GM18499 (cell line): ENCODE results near the gene NBPF1.
"Not testable (repeated sequence)": the region's sequence is repeated elsewhere in the genome, so short reads cannot be mapped to it uniquely, and the experiment has no call there.

ENCODE experiments used
- ATAC-seq: cut with Tn5 transposase; IDR thresholded peaks from one replicate; pipeline ENCODE4 v1.9.1; 2021; ENCODE audit warnings: moderate number of reproducible peaks; ENCODE audit not compliant: insufficient read depth, unreplicated experiment

NBPF1 gene

DNA sequence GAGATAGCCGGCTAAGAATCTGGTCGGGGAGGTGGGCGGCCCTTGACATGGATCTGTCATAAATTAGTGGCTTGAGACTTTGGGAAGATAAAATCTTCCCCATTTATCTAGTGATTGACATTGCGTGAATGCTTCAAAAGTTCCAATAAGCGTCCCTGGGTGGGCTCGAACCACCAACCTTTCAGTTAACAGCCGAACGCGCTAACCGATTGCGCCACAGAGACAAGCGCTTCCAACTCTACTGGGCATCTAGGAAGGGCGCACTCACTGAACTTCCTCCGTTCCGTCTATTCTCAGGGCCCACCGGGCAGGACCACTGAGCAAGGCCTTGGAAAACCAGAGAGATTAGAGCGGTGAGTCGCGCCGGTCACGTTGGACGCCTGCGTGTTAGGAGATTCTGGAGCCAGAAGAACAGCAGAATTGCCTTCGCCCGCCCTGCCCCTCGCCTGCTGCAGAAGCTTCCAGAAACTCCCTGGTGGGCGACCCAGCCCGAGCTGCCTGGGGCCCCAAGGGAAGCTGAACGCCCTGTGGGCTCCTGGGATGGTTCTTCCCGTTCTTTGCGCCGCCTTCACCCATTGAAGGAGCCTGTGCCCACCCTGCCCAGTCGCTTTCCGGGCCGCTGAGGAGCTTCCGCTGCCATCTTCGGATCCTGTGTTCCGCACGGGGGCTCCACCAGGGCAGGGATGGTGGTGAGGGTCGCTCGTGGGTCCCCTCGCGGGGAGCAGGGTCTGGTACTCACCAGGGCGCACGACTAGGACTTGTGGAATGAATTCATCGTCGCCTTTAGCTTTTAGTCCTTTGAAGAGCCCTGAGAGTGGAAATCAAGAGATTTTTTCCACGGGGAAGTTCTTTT lies 92.7 kb downstream of the NBPF1 start:
- ATAC-seq = not testable (repeated sequence)

- ATAC-seq = not testable (repeated sequence)
Measured at GRCh38 chr1:16519255-16519951, 94.0 kb downstream of the NBPF1 start.

DNA sequence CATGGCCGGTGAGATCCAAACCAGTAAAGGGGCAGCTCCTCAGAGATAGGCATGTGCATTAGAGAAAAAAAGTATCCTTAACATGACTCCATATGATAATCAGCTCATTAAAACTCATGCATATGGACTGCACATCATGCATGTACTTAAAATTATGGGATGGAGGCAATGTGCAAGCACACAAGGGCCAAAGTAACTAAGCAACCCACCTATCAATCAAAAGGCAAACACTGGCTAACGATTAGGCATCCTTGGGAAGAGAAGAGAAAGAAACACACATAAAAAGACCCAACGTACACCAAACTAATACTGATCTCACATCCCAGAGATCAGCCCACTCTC lies 94.5 kb downstream of the NBPF1 start:
- ATAC-seq = not testable (repeated sequence)

- not testable (repeated sequence) for ATAC-seq
Measured at GRCh38 chr1:16516694-16517410, 96.5 kb downstream of the NBPF1 start.

GRCh38 chr1:16514107-16515055 lies 99.0 kb downstream of the NBPF1 start, which contains the start of gene RNU1-1:
Gene RNU1-1, minus strand, starts transcription at chr1:16514285.
- ATAC-seq = not testable (repeated sequence)

DNA sequence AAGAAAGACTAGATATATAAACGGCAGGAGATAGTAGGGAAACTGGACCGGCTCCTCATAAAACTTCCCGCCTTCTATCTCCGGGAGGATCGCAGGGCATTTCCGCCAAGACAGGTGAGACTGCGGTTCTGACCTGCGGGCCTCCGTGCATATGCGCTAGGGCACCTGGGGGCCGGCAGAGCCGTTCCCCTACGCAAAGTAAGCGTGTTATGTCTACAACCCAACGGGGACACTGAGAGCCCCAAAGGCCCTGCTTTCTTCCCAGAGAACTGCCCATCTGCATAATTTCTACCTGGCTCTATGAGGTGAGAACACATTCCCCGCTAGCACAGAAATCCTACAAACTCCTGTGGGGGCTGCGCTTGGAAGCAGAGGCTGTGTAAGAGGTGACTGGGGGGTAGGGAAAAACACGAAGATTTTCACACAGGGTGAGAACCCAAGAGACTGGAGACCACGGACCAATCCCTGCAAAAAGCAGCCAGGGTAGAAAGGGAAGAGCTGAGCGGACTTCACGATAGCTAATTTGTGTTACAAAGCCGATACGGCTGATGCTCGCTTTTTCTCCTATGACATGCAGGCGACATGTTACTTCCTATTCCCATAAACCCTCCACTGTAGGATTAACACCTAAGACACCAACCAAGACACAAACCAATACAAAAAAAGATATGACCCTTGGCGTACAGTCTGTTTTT lies 99.8 kb downstream of the NBPF1 start:
- peak; percentile 85 for ATAC-seq

- not testable (repeated sequence) for ATAC-seq
Measured at GRCh38 chr1:16512624-16513411, 100.5 kb downstream of the NBPF1 start.
